Breast epithelium (tissue), 4 donors: Measurements from ENCODE around the gene F12. TPM values are rescaled to one million over a fixed set of nuclear protein-coding genes. Genes with fewer than 3 reads are reported as not detected.
A peak's percentile ranks its signal among the peaks of the same experiment; 100 is the strongest.

Experiments used
- DNase-seq, 2 donors: peaks; one replicate each; pipeline ENCODE4 v3.0.0-alpha.2; 2019; ENCODE audit warnings: low spot score in 2 of 2
- H3K27ac ChIP-seq, 2 donors: fragments of 200-600 bp; sonication (generic) in 1 of 2; one replicate each; pipeline ENCODE4 v1.5.1; 2016 to 2019; ENCODE audit warnings: mild to moderate bottlenecking in 1 of 2
- H3K27me3 ChIP-seq, 2 donors: fragments of 200-600 bp; sonication (generic) in 1 of 2; one replicate each; pipeline versions ENCODE4 v1.5.1 to v1.6.0; 2017 to 2019; ENCODE audit warnings: control low read depth in 1 of 2, mild to moderate bottlenecking in 1 of 2
- H3K36me3 ChIP-seq: fragments of 200-600 bp; one replicate; pipeline ENCODE4 v1.5.1; 2019
- H3K4me1 ChIP-seq, 2 donors: fragments of 200-600 bp; sonication (generic); one replicate each; pipeline ENCODE4 v1.5.1; 2016 to 2019; ENCODE audit warnings: control low read depth in 1 of 2
- H3K4me3 ChIP-seq, 3 donors: fragments of 200-600 bp; sonication (generic); 1 replicate in 2 of 3; 2 replicates in 1 of 3; pipeline ENCODE4 v1.5.1; 2016 to 2019; ENCODE audit warnings: mild to moderate bottlenecking in 3 of 3, moderate library complexity in 2 of 3
- H3K9me3 ChIP-seq, 2 donors: fragments of 200-600 bp; sonication (generic) in 1 of 2; one replicate each; pipeline ENCODE4 v1.5.1; 2016 to 2019; ENCODE audit warnings: control low read depth in 1 of 2
- CTCF ChIP-seq, 3 donors: fragments of 450-650 bp; IDR thresholded peaks; one replicate each; pipeline ENCODE4 v1.5.1; 2016 to 2017; ENCODE audit warnings: antibody characterized with exemption in 3 of 3, mild to moderate bottlenecking in 3 of 3, moderate library complexity in 3 of 3
- POLR2A ChIP-seq: fragments of 450-650 bp; IDR thresholded peaks from one replicate; pipeline ENCODE4 v1.6.1; 2016; ENCODE audit warnings: antibody characterized with exemption, mild to moderate bottlenecking, moderate library complexity
- POLR2AphosphoS5 ChIP-seq, 3 donors: sonication (generic); formaldehyde crosslinking; IDR thresholded peaks; one replicate each; pipeline ENCODE4 v1.6.1; 2017; ENCODE audit warnings: antibody characterized with exemption in 3 of 3
- intact Hi-C: fragments of 100-400 bp; cut with DNase I; formaldehyde crosslinking; loops from one replicate; pipeline ENCODE4 v1.15.1; 2023; ENCODE audit warnings: low total_unique reads
- total RNA-seq, 3 donors: library from RNA; depleted of rRNA; stranded (reverse); fragments of >200 nt; gene quantifications; one replicate each; pipeline ENCODE4 v1.1.0, GENCODE V29; 2016

The F12 gene
- total RNA-seq, 3 donors from 2014 or later, result 0.64 to 2.9 (median 2.6) TPM

- no peak for DNase-seq
- intact Hi-C loops, result loop anchor here (5.0 kb wide), 1 partner anchor 41 kb away; the partner anchor contains the start of gene F12
- Histone ChIP-seq H3K4me3 (peak overlapping the region in 2 of 3 donors; percentile 60 to 68), H3K27me3 (peaks cover 0 to 5% of the 10 kb centered on the region in 2 donors), H3K9me3 (no peaks in the 10 kb centered on the region), H3K36me3 (no peaks in the 10 kb centered on the region), H3K4me1 (peaks cover 0 to 13% of the 10 kb centered on the region in 2 donors), H3K27ac (peak overlapping the region; percentile 33 to 55)
- TF ChIP-seq POLR2A, result no peak
- TF ChIP-seq CTCF (IDR thresholded peaks at IDR 0.05), result no peak
- TF ChIP-seq POLR2AphosphoS5 (IDR thresholded peaks at IDR 0.05), result no peak
Observed at GRCh38 chr5:177448244-177448950, 39.0 kb upstream of the F12 start.

- peak; percentile 73 to 80 for DNase-seq
- intact Hi-C loops, result loop anchor here (5.0 kb wide), 1 partner anchor 40 kb away; the partner anchor contains the start of gene F12
- TF ChIP-seq POLR2A, result no peak
- TF ChIP-seq POLR2AphosphoS5 (IDR thresholded peaks at IDR 0.05), result peak in 1 of 3 donors; percentile 40
- peak in 1 of 3 donors; percentile 30 for TF ChIP-seq CTCF (IDR thresholded peaks at IDR 0.05)
- Histone ChIP-seq H3K36me3 (no peaks in the 10 kb centered on the region), H3K27me3 (peaks cover 0 to 5% of the 10 kb centered on the region in 2 donors), H3K4me1 (peaks cover 0 to 13% of the 10 kb centered on the region in 2 donors), H3K9me3 (no peaks in the 10 kb centered on the region), H3K4me3 (peak overlapping the region in 2 of 3 donors; percentile 60 to 68), H3K27ac (peak overlapping the region; percentile 33 to 55)
Observed at GRCh38 chr5:177447611-177448243, 38.4 kb upstream of the F12 start.

GRCh38 chr5:177447066-177447610, 37.8 kb upstream of the F12 start:
- Histone ChIP-seq H3K27me3 (peaks cover 0 to 3% of the 10 kb centered on the region in 2 donors), H3K27ac (peak overlapping the region; percentile 15 to 55)
- DNase-seq, result no peak

GRCh38 chr5:177446200-177447065, 37.1 kb upstream of the F12 start, which contains the start of gene PRR7:
Gene PRR7, plus strand, starts transcription at chr5:177446814. Its CDS starts 8,254 bp downstream, at chr5:177455068.
- H3K27me3 ChIP-seq, result peaks cover 0 to 3% of the 10 kb centered on the region in 2 donors

More at GRCh38 chr5:177447066-177447610, 37.8 kb upstream of the F12 start:
- H3K4me3 ChIP-seq, result peak overlapping the region; percentile 47 to 68 (median 60)
- intact Hi-C loops, result loop anchor here (5.0 kb wide), 1 partner anchor 40 kb away; the partner anchor contains the start of gene F12
- no peaks in the 10 kb centered on the region for H3K36me3 ChIP-seq
- TF ChIP-seq POLR2AphosphoS5 (IDR thresholded peaks at IDR 0.05) (no peak), CTCF (IDR thresholded peaks at IDR 0.05) (no peak), POLR2A (no peak)
- no peaks in the 10 kb centered on the region for H3K9me3 ChIP-seq
- peaks cover 0 to 13% of the 10 kb centered on the region in 2 donors for H3K4me1 ChIP-seq

More at GRCh38 chr5:177446200-177447065, 37.1 kb upstream of the F12 start, which contains the start of gene PRR7:
- H3K36me3 ChIP-seq, result no peaks in the 10 kb centered on the region
- intact Hi-C loops, result loop anchor here (5.0 kb wide), 1 partner anchor 39 kb away; the partner anchor contains the start of gene F12
- H3K9me3 ChIP-seq, result no peaks in the 10 kb centered on the region
- H3K4me3 ChIP-seq, result peak within 1 kb of the TSS; percentile 47 to 68 (median 60)
- TF ChIP-seq POLR2A, result no peak
- TF ChIP-seq POLR2AphosphoS5 (IDR thresholded peaks at IDR 0.05), result no peak
- no peak for TF ChIP-seq CTCF (IDR thresholded peaks at IDR 0.05)
- H3K27ac ChIP-seq, result peak within 1 kb of the TSS; percentile 15 to 55
- H3K4me1 ChIP-seq, result peaks cover 0 to 13% of the 10 kb centered on the region in 2 donors
- no peak for DNase-seq
